IMR-90 (cell line): ENCODE measurements around the gene GPN1.

Source experiments
- POLR2A ChIP-seq: IDR thresholded peaks from 2 replicates; pipeline ENCODE4 v1.6.1; 2012; ENCODE audit warnings: mild to moderate bottlenecking, low read depth, low read length
- TF ChIP-seq, protein P1 (sequence below): conservative IDR thresholded peaks from 2 replicates; pipeline ENCODE4 v1.5.1; 2012; ENCODE audit warnings: mild to moderate bottlenecking, low read depth, low read length, improper control_type of control experiment

DNA sequence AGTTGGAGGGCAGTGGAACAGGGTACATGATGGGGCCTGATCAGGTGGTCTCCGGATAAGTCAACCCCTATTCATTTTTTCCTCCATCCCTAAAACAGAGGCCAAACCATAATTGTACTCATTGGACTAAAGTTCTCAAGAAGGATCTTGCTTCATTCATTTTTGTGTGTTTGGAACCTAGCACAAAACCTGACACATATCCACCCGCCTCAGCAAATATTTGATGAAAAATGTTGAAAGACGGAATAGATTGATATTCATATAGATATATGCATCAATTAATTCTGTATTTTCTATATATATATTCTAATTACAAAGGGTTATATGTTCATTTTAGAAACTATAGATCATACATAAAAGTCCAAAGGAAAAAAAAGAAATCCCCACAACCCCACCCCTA lies 56.7 kb downstream of the GPN1 start:
- TF ChIP-seq, protein P1, sequence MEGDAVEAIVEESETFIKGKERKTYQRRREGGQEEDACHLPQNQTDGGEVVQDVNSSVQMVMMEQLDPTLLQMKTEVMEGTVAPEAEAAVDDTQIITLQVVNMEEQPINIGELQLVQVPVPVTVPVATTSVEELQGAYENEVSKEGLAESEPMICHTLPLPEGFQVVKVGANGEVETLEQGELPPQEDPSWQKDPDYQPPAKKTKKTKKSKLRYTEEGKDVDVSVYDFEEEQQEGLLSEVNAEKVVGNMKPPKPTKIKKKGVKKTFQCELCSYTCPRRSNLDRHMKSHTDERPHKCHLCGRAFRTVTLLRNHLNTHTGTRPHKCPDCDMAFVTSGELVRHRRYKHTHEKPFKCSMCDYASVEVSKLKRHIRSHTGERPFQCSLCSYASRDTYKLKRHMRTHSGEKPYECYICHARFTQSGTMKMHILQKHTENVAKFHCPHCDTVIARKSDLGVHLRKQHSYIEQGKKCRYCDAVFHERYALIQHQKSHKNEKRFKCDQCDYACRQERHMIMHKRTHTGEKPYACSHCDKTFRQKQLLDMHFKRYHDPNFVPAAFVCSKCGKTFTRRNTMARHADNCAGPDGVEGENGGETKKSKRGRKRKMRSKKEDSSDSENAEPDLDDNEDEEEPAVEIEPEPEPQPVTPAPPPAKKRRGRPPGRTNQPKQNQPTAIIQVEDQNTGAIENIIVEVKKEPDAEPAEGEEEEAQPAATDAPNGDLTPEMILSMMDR: no peak
- TF ChIP-seq POLR2A: no peak
